ENCODE results near the gene CFAP410. TPM values are rescaled to one million over a fixed set of nuclear protein-coding genes. Genes with fewer than 3 reads are reported as not detected.
A peak's percentile ranks its signal among the peaks of the same experiment; 100 is the strongest.
"Not testable (repeated sequence)": the region's sequence is repeated elsewhere in the genome, so short reads cannot be mapped to it uniquely, and the experiment has no call there.

CFAP410 gene
- total and polyA plus RNA-seq, 2 of the 13 experiments (the other 11 are each of a cell fraction or from before 2014, with no cell fraction given), result 8.0 to 20.1 TPM

- peak; percentile 69 for TF ChIP-seq PATZ1 (CRISPR knock-in tag; IDR thresholded peaks at IDR 0.05)
- TF ChIP-seq IRF2 (CRISPR knock-in tag; IDR thresholded peaks at IDR 0.05), result 0 out of 2 replicates have a peak, but pooled peaks have one; percentile 8
- peak; percentile 76; the same call in 1 of the 2 replicates for TF ChIP-seq ZNF598 (CRISPR knock-in tag; IDR thresholded peaks at IDR 0.05; ENCODE audit: borderline replicate concordance)
- TF ChIP-seq GMEB1 (CRISPR knock-in tag; IDR thresholded peaks at IDR 0.05; ENCODE audit: borderline replicate concordance), result 0 out of 2 replicates have a peak, but pooled peaks have one; percentile 14
- peak; percentile 43 for TF ChIP-seq RARA (CRISPR knock-in tag; IDR thresholded peaks at IDR 0.05)
- peak; percentile 67 to 79 for TF ChIP-seq HMGXB4 (CRISPR knock-in tag; IDR thresholded peaks at IDR 0.05; ENCODE audit: borderline replicate concordance in 1 of 2, low read depth in 1 of 2)
- peak; percentile 48; the same call in 1 of the 2 replicates for TF ChIP-seq ZNF761 (CRISPR knock-in tag; conservative IDR thresholded peaks at IDR 0.05)
- 0 out of 2 replicates have a peak, but pooled peaks have one; percentile 23 for TF ChIP-seq ARNTL (CRISPR knock-in tag; IDR thresholded peaks at IDR 0.05)
- 0 out of 2 replicates have a peak, but pooled peaks have one; percentile 49 for TF ChIP-seq BCL3 (CRISPR knock-in tag; IDR thresholded peaks at IDR 0.05)
- 0 out of 2 replicates have a peak, but pooled peaks have one; percentile 63 for TF ChIP-seq ZNF546 (CRISPR knock-in tag; conservative IDR thresholded peaks at IDR 0.05)
- TF ChIP-seq KDM2A (CRISPR knock-in tag; IDR thresholded peaks at IDR 0.05; ENCODE audit: borderline replicate concordance, low read depth), result peak; percentile 66; the same call in 1 of the 2 replicates
- TF ChIP-seq ZNF121 (CRISPR knock-in tag; IDR thresholded peaks at IDR 0.05), result peak; percentile 75
- TF ChIP-seq ZNF614 (CRISPR knock-in tag; IDR thresholded peaks at IDR 0.05; ENCODE audit: borderline replicate concordance), result peak; percentile 68; the same call in 1 of the 2 replicates
- TF ChIP-seq ZNF331 (CRISPR knock-in tag; IDR thresholded peaks at IDR 0.05), result peak; percentile 65; the same call in 1 of the 2 replicates
- peak; percentile 86 for TF ChIP-seq CEBPG (CRISPR knock-in tag; IDR thresholded peaks at IDR 0.05)
- TF ChIP-seq LCORL (IDR thresholded peaks at IDR 0.05), result not testable (repeated sequence)
- TF ChIP-seq LCORL (CRISPR knock-in tag; IDR thresholded peaks at IDR 0.05), result peak; percentile 85
Measured at GRCh38 chr21:44302573-44303401, 36.4 kb downstream of the CFAP410 start (continued).
